ENCODE measurements around the gene TMEM235. TPM values are rescaled to one million over a fixed set of nuclear protein-coding genes. Genes with fewer than 3 reads are reported as not detected.

TMEM235 gene
- total and polyA plus RNA-seq, 9 of the 15 experiments (the other 6 are each of a cell fraction or from before 2014, with no cell fraction given) = not detected

DNA sequence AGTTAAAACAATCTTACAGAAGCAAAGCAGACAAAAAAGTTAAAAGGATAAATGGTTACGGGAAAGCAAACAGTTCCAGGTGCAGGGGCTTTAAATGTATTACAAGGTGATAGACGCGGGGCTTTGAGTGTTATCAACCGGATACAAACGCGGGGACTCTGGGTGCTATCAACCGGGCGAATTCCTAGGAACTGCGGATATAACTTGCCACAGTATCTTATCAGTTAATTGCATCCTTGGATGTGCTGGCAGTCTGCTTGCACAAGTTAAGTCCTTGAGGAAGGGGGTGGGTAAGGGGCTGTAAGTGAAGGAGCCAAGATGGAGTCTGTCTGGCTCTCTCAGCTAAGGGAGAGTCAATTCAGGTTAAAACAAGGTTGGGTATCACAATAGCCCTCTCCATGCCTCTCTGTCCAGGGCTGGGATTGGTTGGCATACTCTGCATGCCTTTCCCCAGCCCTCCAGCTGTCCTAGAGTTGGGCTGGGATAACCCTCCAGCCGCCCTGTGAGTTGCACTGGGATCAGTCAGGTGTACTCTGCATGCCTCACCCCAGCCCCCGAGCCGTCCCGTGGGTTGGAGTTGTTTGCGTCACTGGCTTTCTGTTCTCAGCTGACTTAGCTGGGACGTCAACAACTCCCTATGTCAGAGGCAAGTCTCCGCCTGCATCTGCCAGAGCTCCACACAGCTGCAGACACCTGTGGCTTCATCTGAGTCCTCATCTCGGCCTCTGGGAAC, 40.9 kb downstream of the TMEM235 start (continued):
- TF ChIP-seq CHD7 (IDR thresholded peaks at IDR 0.05; ENCODE audit: low read depth, low read length) (no peak), NFE2L1 (tag; IDR thresholded peaks at IDR 0.05; ENCODE audit: borderline replicate concordance, low read depth) (peak; percentile 73), ATF1 (CRISPR knock-in tag; IDR thresholded peaks at IDR 0.05) (no peak), ATF1 (tag; IDR thresholded peaks at IDR 0.05) (peak; percentile 97), BHLHE40 (IDR thresholded peaks at IDR 0.05; ENCODE audit: low read length) (peak; percentile 57; the same call in 1 of the 2 replicates), RBFOX2 (IDR thresholded peaks at IDR 0.05; ENCODE audit: low read depth, low read length) (peak; percentile 55), NUFIP1 (IDR thresholded peaks at IDR 0.05; ENCODE audit: partially characterized antibody) (peak; percentile 96), PKNOX1 (IDR thresholded peaks at IDR 0.05) (peak; percentile 54), MCM7 (IDR thresholded peaks at IDR 0.05) (no peak), IRF1 (CRISPR knock-in tag; IDR thresholded peaks at IDR 0.05; ENCODE audit: borderline replicate concordance) (no peak)
- TF ChIP-seq, protein P1, sequence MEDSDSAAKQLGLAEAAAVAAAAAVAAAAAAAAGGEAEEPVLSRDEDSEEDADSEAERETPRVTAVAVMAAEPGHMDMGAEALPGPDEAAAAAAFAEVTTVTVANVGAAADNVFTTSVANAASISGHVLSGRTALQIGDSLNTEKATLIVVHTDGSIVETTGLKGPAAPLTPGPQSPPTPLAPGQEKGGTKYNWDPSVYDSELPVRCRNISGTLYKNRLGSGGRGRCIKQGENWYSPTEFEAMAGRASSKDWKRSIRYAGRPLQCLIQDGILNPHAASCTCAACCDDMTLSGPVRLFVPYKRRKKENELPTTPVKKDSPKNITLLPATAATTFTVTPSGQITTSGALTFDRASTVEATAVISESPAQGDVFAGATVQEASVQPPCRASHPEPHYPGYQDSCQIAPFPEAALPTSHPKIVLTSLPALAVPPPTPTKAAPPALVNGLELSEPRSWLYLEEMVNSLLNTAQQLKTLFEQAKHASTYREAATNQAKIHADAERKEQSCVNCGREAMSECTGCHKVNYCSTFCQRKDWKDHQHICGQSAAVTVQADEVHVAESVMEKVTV (CRISPR knock-in tag; IDR thresholded peaks at IDR 0.05) = peak; percentile 94
